ENCODE data around the gene NFX1. TPM values are rescaled to one million over a fixed set of nuclear protein-coding genes. Genes with fewer than 3 reads are reported as not detected.

NFX1 gene
- total RNA-seq, 1 donor from 2014 or later = 34.1 TPM

- Mint-ChIP-seq H3K4me1 (ENCODE audit: unreplicated experiment) (peaks cover 14% of the 10 kb centered on the region), H3K36me3 (peaks cover 7% of the 10 kb centered on the region), H3K27me3 (no peaks in the 10 kb centered on the region), H3K4me3 (peak overlapping the region; percentile 50), H3K9me3 (no peaks in the 10 kb centered on the region), H3K27ac (peak overlapping the region; percentile 80)
- no peak for DNase-seq (ENCODE audit: extremely low spot score, unreplicated experiment)
- TF ChIP-seq, protein P1, sequence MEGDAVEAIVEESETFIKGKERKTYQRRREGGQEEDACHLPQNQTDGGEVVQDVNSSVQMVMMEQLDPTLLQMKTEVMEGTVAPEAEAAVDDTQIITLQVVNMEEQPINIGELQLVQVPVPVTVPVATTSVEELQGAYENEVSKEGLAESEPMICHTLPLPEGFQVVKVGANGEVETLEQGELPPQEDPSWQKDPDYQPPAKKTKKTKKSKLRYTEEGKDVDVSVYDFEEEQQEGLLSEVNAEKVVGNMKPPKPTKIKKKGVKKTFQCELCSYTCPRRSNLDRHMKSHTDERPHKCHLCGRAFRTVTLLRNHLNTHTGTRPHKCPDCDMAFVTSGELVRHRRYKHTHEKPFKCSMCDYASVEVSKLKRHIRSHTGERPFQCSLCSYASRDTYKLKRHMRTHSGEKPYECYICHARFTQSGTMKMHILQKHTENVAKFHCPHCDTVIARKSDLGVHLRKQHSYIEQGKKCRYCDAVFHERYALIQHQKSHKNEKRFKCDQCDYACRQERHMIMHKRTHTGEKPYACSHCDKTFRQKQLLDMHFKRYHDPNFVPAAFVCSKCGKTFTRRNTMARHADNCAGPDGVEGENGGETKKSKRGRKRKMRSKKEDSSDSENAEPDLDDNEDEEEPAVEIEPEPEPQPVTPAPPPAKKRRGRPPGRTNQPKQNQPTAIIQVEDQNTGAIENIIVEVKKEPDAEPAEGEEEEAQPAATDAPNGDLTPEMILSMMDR (conservative IDR thresholded peaks at IDR 0.05) = peak; percentile 74
Measured at GRCh38 chr9:33287087-33287490, 3.2 kb upstream of the NFX1 start.

DNA sequence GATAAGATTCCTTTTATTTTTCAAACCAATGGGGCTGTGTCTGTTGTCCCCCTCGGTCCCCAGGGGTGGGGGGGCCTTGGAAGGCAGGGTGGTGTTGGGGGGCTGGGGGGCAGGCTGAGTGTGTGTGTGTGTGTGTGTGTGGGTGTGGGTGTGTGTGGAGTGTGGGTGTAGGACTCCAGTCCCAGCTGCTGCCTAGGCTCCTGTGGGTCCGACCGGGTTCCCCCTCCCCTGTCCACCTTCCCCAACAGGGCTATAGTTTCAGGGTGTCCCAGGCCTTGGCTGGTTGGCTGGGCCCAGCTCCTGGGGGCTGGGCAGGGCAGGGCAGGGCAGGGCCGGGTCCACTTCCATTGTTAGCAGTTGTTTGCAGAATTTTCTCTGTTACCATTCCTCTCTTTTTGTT lies 2.1 kb upstream of the NFX1 start:
- Mint-ChIP-seq H3K27me3 (no peaks in the 10 kb centered on the region), H3K9me3 (no peaks in the 10 kb centered on the region), H3K36me3 (peaks cover 13% of the 10 kb centered on the region), H3K27ac (peak overlapping the region; percentile 80), H3K4me1 (ENCODE audit: unreplicated experiment) (peaks cover 24% of the 10 kb centered on the region), H3K4me3 (peak overlapping the region; percentile 18)
- no peak for DNase-seq (ENCODE audit: extremely low spot score, unreplicated experiment)
- TF ChIP-seq, protein P1 (conservative IDR thresholded peaks at IDR 0.05) = no peak

DNA sequence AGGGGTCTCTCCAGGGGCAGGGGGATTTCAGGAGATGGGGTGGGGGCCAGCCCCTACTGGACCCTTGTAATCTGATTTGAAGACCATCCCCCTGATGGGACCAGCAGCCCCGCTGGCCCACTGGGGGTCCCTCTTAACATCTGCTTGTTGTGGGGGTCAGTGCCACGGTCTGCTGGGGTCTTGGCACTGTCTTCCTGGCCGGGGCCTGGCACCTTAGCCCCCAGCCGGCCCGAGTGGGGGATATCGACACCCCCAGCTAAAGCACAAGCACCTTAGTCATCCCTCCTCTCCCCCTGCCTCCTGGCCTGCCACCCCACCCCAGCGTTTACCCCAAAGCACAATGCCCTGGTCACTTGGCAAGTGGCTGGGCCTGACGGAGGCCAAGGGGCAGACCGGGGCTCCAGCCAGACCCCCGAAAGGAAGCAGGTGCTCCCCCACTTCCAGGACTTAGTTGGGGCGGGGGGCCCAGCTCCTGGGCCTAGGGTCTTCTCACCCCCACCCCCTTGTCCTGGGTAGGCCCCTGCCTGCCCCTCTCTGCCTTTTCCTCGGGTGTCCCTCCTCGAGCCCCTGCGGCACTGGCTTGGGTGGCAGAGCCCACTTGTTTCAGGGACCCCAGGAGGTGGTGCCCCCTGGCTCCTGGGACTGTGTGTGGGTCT lies 1.4 kb upstream of the NFX1 start:
- no peak overlapping the region for H3K4me3 Mint-ChIP-seq
- H3K27ac Mint-ChIP-seq = peak overlapping the region; percentile 40
- H3K27me3 Mint-ChIP-seq = no peaks in the 10 kb centered on the region
- H3K36me3 Mint-ChIP-seq = peaks cover 17% of the 10 kb centered on the region
- TF ChIP-seq, protein P1 (conservative IDR thresholded peaks at IDR 0.05) = no peak
- H3K4me1 Mint-ChIP-seq (ENCODE audit: unreplicated experiment) = peaks cover 24% of the 10 kb centered on the region
- no peaks in the 10 kb centered on the region for H3K9me3 Mint-ChIP-seq
- DNase-seq (ENCODE audit: extremely low spot score, unreplicated experiment) = no peak

DNA sequence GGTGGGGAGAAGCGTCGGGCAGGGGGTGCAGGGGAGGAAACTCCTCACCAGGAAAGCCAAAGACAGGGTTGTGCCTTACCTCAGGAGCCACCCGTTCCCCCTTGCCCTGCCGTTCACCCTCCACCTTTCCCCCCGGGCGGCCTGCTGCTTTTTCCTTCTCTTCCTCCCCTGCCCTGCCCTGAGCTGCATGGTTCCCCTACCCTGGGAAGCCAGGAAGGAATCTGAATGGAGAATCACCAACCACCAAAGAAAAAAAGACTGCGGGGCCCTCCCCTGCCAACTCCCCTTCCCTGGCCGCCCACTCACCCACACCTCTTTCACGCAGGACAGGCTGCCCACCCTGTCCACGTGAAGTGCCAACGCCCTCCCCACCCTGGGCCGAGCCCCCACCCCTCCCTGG lies 820 bp upstream of the NFX1 start:
- Mint-ChIP-seq H3K36me3 (peaks cover 17% of the 10 kb centered on the region), H3K9me3 (no peaks in the 10 kb centered on the region), H3K27ac (peak overlapping the region; percentile 100), H3K4me1 (ENCODE audit: unreplicated experiment) (peaks cover 26% of the 10 kb centered on the region), H3K27me3 (no peaks in the 10 kb centered on the region), H3K4me3 (peak overlapping the region; percentile 99)
- no peak for DNase-seq (ENCODE audit: extremely low spot score, unreplicated experiment)
- TF ChIP-seq, protein P1 (conservative IDR thresholded peaks at IDR 0.05) = no peak

DNA sequence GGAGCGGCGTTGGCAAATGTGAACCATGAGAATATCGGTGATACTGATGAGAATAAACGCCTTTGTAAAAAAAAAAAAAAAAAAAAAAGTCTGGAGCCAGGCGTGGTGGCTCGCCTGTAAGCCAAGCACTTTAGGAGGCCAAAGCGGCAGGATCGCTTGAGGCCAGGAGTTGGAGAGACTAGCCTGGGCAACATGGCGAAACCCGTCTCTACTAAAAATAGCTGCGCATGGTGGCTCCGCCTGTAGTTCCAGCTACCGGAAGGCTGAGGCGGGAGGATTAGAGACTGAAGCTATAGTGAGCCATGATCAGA lies 425 bp upstream of the NFX1 start:
- Mint-ChIP-seq H3K27me3 (no peaks in the 10 kb centered on the region), H3K9me3 (no peaks in the 10 kb centered on the region), H3K27ac (peak overlapping the region; percentile 100), H3K4me3 (peak overlapping the region; percentile 99), H3K36me3 (peaks cover 17% of the 10 kb centered on the region), H3K4me1 (ENCODE audit: unreplicated experiment) (peaks cover 28% of the 10 kb centered on the region)
- no peak for DNase-seq (ENCODE audit: extremely low spot score, unreplicated experiment)
- TF ChIP-seq, protein P1 (conservative IDR thresholded peaks at IDR 0.05) = no peak

DNA sequence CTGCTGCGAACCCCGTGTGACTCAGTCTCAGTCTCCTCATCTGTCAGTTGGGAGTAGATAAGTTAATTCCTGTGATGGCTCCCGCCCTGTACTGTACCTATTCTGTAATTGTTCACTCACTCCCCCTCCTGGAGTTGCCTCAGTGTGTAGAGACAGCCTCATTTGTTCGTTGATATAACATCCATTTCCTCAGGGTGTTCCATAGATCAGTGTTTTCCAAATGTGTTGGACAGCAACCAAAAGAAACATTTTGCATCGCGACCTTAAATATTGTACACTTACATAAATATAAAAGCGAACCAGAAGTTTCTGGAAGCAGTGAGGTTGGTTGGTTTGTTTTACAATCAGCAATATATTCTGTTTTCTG lies 698 bp downstream of the NFX1 start:
- H3K9me3 Mint-ChIP-seq = no peaks in the 10 kb centered on the region
- TF ChIP-seq, protein P1 (conservative IDR thresholded peaks at IDR 0.05) = no peak
- peak overlapping the region; percentile 100 for H3K27ac Mint-ChIP-seq
- DNase-seq (ENCODE audit: extremely low spot score, unreplicated experiment) = no peak
- no peaks in the 10 kb centered on the region for H3K27me3 Mint-ChIP-seq
- H3K4me1 Mint-ChIP-seq (ENCODE audit: unreplicated experiment) = peaks cover 28% of the 10 kb centered on the region
- peaks cover 17% of the 10 kb centered on the region for H3K36me3 Mint-ChIP-seq
- peak overlapping the region; percentile 99 for H3K4me3 Mint-ChIP-seq

Measured in type B pancreatic cell (in vitro differentiated cells).